HEK293 (cell line): Measurements from ENCODE around the gene LIMK1.

Experiments
- CTCF ChIA-PET: fragments of 350-600 bp; formaldehyde crosslinking; extraction: SDS; loops from one replicate; lab custom pipeline; 2021; ENCODE audit warnings: antibody characterized with exemption; lab: Yijun Ruan, JAX
- POLR2A ChIA-PET: fragments of 300-600 bp; formaldehyde crosslinking; extraction: SDS; loops from one replicate; lab custom pipeline; 2020; ENCODE audit warnings: antibody characterized with exemption, inconsistent platforms; lab: Yijun Ruan, JAX
- H3K27ac ChIP-seq: fragments of 200-500 bp; sonication (Bioruptor generic); 2 replicates; pipeline ENCODE4 v1.5.1; 2014; ENCODE audit warnings: low read depth, low read length, control low read depth, inconsistent platforms; ENCODE audit errors: extremely low read depth
- H3K36me3 ChIP-seq, 2 experiments: fragments of 200-500 bp in 1 of 2; sonication (Bioruptor generic) in 1 of 2; 1 replicate in 1 of 2; 2 replicates in 1 of 2; pipeline ENCODE4 v1.5.1; 2014 to 2017; ENCODE audit warnings: inconsistent platforms in 2 of 2, low read length in 2 of 2; ENCODE audit not compliant: control insufficient read depth in 2 of 2, insufficient read depth in 1 of 2
- H3K4me1 ChIP-seq: fragments of 200-500 bp; sonication (Bioruptor generic); 2 replicates; pipeline ENCODE4 v1.5.1; 2014; ENCODE audit warnings: mild to moderate bottlenecking, low read length, inconsistent platforms; ENCODE audit not compliant: control insufficient read depth, insufficient read depth
- H3K4me3 ChIP-seq: 2 replicates; pipeline ENCODE4 v1.5.1; 2011; ENCODE audit warnings: low read depth, mild to moderate bottlenecking, control low read depth, low read length, moderate library complexity
- H3K9me3 ChIP-seq: fragments of 200-500 bp; sonication (Bioruptor generic); 2 replicates; pipeline ENCODE4 v1.5.1; 2014; ENCODE audit warnings: low read depth, low read length, inconsistent platforms; ENCODE audit not compliant: control insufficient read depth, insufficient read depth
- GLI2 ChIP-seq: fragments of 450-650 bp; formaldehyde crosslinking; IDR thresholded peaks from 2 replicates; pipeline ENCODE4; 2017; ENCODE audit warnings: missing biosample characterization, missing genetic modification characterization, low read depth, borderline replicate concordance
- GLIS2 ChIP-seq: fragments of 450-650 bp; formaldehyde crosslinking; IDR thresholded peaks from 2 replicates; pipeline ENCODE4 v1.5.1; 2016; ENCODE audit warnings: missing biosample characterization, missing genetic modification characterization
- HOXD13 ChIP-seq: sonication (generic); formaldehyde crosslinking; IDR thresholded peaks from 2 replicates; pipeline ENCODE4 v1.8.0; 2022; ENCODE audit warnings: missing genetic modification reagents, borderline replicate concordance
- IKZF3 ChIP-seq: fragments of 450-650 bp; IDR thresholded peaks from 2 replicates; pipeline ENCODE4 v1.5.0; 2018; ENCODE audit warnings: missing biosample characterization, mild to moderate bottlenecking, missing genetic modification characterization, moderate library complexity
- KLF16 ChIP-seq: fragments of 450-650 bp; formaldehyde crosslinking; IDR thresholded peaks from 2 replicates; pipeline ENCODE4 v1.5.1; 2017; ENCODE audit warnings: missing biosample characterization, missing genetic modification characterization
- PRDM1 ChIP-seq: fragments of 450-650 bp; formaldehyde crosslinking; IDR thresholded peaks from 2 replicates; pipeline ENCODE4; 2016; ENCODE audit warnings: missing biosample characterization, missing genetic modification characterization
- SALL2 ChIP-seq: fragments of 450-650 bp; formaldehyde crosslinking; IDR thresholded peaks from 2 replicates; pipeline ENCODE4 v1.5.0; 2017; ENCODE audit warnings: missing biosample characterization, mild to moderate bottlenecking, missing genetic modification characterization, borderline replicate concordance
- ZEB2 ChIP-seq: fragments of 450-650 bp; formaldehyde crosslinking; IDR thresholded peaks from 2 replicates; pipeline ENCODE4 v1.5.1; 2016; ENCODE audit warnings: missing biosample characterization, missing genetic modification characterization
- ZFP69B ChIP-seq: fragments of 450-650 bp; formaldehyde crosslinking; IDR thresholded peaks from 2 replicates; pipeline ENCODE4 v1.5.1; 2016; ENCODE audit warnings: missing biosample characterization, missing genetic modification characterization
- ZNF132 ChIP-seq: fragments of 450-650 bp; formaldehyde crosslinking; IDR thresholded peaks from 2 replicates; pipeline ENCODE4 v1.5.1; 2017; ENCODE audit warnings: missing biosample characterization, missing genetic modification characterization, borderline replicate concordance
- ZNF140 ChIP-seq: fragments of 450-650 bp; formaldehyde crosslinking; IDR thresholded peaks from 2 replicates; pipeline ENCODE4 v1.5.1; 2016; ENCODE audit warnings: missing biosample characterization, missing genetic modification characterization
- ZNF239 ChIP-seq: fragments of 450-650 bp; formaldehyde crosslinking; IDR thresholded peaks from 2 replicates; pipeline ENCODE4 v1.5.1; 2016; ENCODE audit warnings: missing biosample characterization, missing genetic modification characterization
- ZNF248 ChIP-seq: fragments of 450-650 bp; formaldehyde crosslinking; IDR thresholded peaks from 2 replicates; pipeline ENCODE4 v1.5.1; 2017; ENCODE audit warnings: missing biosample characterization, missing genetic modification characterization
- ZNF302 ChIP-seq: fragments of 450-650 bp; formaldehyde crosslinking; IDR thresholded peaks from 2 replicates; pipeline ENCODE4 v1.5.1; 2016; ENCODE audit warnings: missing biosample characterization, missing genetic modification characterization, low read depth
- ZNF311 ChIP-seq: fragments of 450-650 bp; formaldehyde crosslinking; IDR thresholded peaks from 2 replicates; pipeline ENCODE4 v1.5.1; 2017; ENCODE audit warnings: missing biosample characterization, missing genetic modification characterization, borderline replicate concordance
- ZNF354C ChIP-seq: fragments of 450-650 bp; formaldehyde crosslinking; IDR thresholded peaks from 2 replicates; pipeline ENCODE4 v1.5.1; 2016; ENCODE audit warnings: missing biosample characterization, missing genetic modification characterization, low read depth, borderline replicate concordance
- ZNF548 ChIP-seq: fragments of 450-650 bp; formaldehyde crosslinking; IDR thresholded peaks from 2 replicates; pipeline ENCODE4 v1.5.1; 2016; ENCODE audit warnings: missing biosample characterization, missing genetic modification characterization
- ZNF560 ChIP-seq: fragments of 450-650 bp; formaldehyde crosslinking; IDR thresholded peaks from 2 replicates; pipeline ENCODE4 v1.5.1; 2017; ENCODE audit warnings: missing biosample characterization, missing genetic modification characterization, borderline replicate concordance
- ZNF660 ChIP-seq: fragments of 450-650 bp; IDR thresholded peaks from 2 replicates; pipeline ENCODE4 v1.5.1; 2018; ENCODE audit warnings: missing biosample characterization, mild to moderate bottlenecking, missing genetic modification characterization
- ZNF670 ChIP-seq: fragments of 450-650 bp; formaldehyde crosslinking; IDR thresholded peaks from 2 replicates; pipeline ENCODE4 v1.5.1; 2016; ENCODE audit warnings: missing biosample characterization, missing genetic modification characterization, low read depth
- ZNF768 ChIP-seq: fragments of 450-650 bp; formaldehyde crosslinking; IDR thresholded peaks from 2 replicates; pipeline ENCODE4 v1.5.1; 2018; ENCODE audit warnings: missing biosample characterization, mild to moderate bottlenecking, missing genetic modification characterization
- ZNF792 ChIP-seq: fragments of 450-650 bp; formaldehyde crosslinking; IDR thresholded peaks from 2 replicates; pipeline ENCODE4 v1.5.1; 2016; ENCODE audit warnings: missing biosample characterization, missing genetic modification characterization
- TF ChIP-seq, protein P1 (sequence below): fragments of 450-650 bp; formaldehyde crosslinking; conservative IDR thresholded peaks from 2 replicates; pipeline ENCODE4 v1.5.1; 2016; ENCODE audit warnings: low read depth, missing biosample characterization, missing genetic modification characterization
- TF ChIP-seq, protein P2 (sequence below): fragments of 450-650 bp; IDR thresholded peaks from 2 replicates; pipeline ENCODE4 v1.5.1; 2018; ENCODE audit warnings: missing biosample characterization, missing genetic modification characterization
- TF ChIP-seq, protein P3 (sequence below): fragments of 450-650 bp; formaldehyde crosslinking; IDR thresholded peaks from 2 replicates; pipeline ENCODE4 v1.5.1; 2017; ENCODE audit warnings: missing biosample characterization, missing genetic modification characterization
- TF ChIP-seq, protein P4 (sequence below): fragments of 450-650 bp; formaldehyde crosslinking; IDR thresholded peaks from 2 replicates; pipeline ENCODE4 v1.5.1; 2016; ENCODE audit warnings: missing biosample characterization, missing genetic modification characterization

The LIMK1 gene

DNA sequence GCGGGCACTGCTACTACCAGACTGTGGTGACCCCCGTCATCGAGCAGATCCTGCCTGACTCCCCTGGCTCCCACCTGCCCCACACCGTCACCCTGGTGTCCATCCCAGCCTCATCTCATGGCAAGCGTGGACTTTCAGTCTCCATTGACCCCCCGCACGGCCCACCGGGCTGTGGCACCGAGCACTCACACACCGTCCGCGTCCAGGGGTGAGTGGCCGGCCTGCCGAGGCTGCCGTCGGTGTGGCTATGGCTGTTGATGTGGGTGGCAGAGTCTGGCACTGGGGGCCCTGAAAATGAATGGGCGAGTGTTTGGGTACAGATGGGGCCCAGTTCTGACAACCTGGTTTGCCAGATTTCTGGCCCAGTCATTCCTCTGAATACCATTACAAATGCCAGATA lies 15.4 kb downstream of the LIMK1 start:
- CTCF ChIA-PET = no interaction called here
- POLR2A ChIA-PET = no interaction called here
- H3K4me3 ChIP-seq = no peak overlapping the region
- TF ChIP-seq GLIS2 (tag by site-specific recombination) (no peak), ZNF248 (no peak), ZEB2 (tag by site-specific recombination) (no peak), SALL2 (no peak), PRDM1 (no peak), ZNF670 (tag by site-specific recombination) (no peak), ZNF560 (tag by site-specific recombination) (no peak), ZNF354C (tag by site-specific recombination) (no peak), GLI2 (tag by site-specific recombination) (no peak), HOXD13 (CRISPR knock-in tag) (no peak)
- TF ChIP-seq, protein P1, sequence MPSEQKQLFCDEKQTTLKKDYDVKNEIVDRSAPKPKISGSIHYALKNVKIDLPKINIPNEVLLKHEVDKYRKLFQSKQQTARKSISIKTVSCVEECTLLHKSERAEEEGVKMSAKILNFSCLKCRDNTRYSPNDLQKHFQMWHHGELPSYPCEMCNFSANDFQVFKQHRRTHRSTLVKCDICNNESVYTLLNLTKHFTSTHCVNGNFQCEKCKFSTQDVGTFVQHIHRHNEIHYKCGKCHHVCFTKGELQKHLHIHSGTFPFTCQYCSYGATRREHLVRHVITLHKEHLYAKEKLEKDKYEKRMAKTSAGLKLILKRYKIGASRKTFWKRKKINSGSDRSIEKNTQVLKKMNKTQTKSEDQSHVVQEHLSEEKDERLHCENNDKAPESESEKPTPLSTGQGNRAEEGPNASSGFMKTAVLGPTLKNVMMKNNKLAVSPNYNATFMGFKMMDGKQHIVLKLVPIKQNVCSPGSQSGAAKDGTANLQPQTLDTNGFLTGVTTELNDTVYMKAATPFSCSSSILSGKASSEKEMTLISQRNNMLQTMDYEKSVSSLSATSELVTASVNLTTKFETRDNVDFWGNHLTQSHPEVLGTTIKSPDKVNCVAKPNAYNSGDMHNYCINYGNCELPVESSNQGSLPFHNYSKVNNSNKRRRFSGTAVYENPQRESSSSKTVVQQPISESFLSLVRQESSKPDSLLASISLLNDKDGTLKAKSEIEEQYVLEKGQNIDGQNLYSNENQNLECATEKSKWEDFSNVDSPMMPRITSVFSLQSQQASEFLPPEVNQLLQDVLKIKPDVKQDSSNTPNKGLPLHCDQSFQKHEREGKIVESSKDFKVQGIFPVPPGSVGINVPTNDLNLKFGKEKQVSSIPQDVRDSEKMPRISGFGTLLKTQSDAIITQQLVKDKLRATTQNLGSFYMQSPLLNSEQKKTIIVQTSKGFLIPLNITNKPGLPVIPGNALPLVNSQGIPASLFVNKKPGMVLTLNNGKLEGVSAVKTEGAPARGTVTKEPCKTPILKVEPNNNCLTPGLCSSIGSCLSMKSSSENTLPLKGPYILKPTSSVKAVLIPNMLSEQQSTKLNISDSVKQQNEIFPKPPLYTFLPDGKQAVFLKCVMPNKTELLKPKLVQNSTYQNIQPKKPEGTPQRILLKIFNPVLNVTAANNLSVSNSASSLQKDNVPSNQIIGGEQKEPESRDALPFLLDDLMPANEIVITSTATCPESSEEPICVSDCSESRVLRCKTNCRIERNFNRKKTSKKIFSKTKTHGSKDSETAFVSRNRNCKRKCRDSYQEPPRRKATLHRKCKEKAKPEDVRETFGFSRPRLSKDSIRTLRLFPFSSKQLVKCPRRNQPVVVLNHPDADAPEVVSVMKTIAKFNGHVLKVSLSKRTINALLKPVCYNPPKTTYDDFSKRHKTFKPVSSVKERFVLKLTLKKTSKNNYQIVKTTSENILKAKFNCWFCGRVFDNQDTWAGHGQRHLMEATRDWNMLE (tag by site-specific recombination) = no peak
- TF ChIP-seq, protein P2, sequence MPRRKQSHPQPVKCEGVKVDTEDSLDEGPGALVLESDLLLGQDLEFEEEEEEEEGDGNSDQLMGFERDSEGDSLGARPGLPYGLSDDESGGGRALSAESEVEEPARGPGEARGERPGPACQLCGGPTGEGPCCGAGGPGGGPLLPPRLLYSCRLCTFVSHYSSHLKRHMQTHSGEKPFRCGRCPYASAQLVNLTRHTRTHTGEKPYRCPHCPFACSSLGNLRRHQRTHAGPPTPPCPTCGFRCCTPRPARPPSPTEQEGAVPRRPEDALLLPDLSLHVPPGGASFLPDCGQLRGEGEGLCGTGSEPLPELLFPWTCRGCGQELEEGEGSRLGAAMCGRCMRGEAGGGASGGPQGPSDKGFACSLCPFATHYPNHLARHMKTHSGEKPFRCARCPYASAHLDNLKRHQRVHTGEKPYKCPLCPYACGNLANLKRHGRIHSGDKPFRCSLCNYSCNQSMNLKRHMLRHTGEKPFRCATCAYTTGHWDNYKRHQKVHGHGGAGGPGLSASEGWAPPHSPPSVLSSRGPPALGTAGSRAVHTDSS (tag by site-specific recombination) = no peak
- TF ChIP-seq, all 188 proteins: peak for 0
- H3K36me3 ChIP-seq = peaks cover 21 to 35% of the 10 kb centered on the region in 2 experiments; a peak in 2 of 3 replicates
- H3K27ac ChIP-seq = no peak overlapping the region
- no peaks in the 10 kb centered on the region for H3K9me3 ChIP-seq
- H3K4me1 ChIP-seq = no peaks in the 10 kb centered on the region

DNA sequence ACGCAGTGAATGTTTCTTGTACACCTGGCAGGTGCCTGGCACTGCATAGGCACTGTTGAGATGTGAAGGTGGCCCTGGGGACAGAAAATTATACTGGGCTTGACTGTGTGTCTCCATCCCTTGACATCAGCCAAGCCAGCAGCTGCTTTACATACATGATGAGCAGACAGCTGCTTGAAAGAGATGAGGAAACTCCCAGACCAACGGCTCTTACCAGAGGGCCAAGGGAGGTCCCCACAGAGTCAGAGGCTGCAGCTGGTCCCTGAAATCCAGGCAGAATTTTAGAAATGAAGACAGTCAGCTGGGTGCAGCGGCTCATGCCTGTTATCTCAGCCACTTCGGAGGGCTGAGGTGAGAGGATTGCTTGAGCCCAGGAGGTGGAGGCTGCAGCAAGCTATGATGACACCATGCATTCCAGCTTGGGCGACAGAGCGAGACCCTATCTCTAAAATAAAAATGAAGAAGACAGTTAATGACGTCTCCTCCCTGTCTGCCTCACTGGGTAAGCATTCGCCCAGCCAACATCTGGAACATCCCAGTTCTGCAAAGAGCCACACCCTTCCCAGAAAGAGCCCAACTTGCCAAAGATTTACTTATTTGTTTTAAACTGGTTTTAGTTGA lies 17.6 kb downstream of the LIMK1 start:
- Histone ChIP-seq H3K9me3 (no peaks in the 10 kb centered on the region), H3K27ac (no peak overlapping the region), H3K4me3 (no peak overlapping the region), H3K36me3 (peaks cover 21 to 46% of the 10 kb centered on the region in 2 experiments; a peak in 2 of 3 replicates), H3K4me1 (no peaks in the 10 kb centered on the region)
- POLR2A ChIA-PET = no interaction called here
- CTCF ChIA-PET = no interaction called here
- TF ChIP-seq, protein P3, sequence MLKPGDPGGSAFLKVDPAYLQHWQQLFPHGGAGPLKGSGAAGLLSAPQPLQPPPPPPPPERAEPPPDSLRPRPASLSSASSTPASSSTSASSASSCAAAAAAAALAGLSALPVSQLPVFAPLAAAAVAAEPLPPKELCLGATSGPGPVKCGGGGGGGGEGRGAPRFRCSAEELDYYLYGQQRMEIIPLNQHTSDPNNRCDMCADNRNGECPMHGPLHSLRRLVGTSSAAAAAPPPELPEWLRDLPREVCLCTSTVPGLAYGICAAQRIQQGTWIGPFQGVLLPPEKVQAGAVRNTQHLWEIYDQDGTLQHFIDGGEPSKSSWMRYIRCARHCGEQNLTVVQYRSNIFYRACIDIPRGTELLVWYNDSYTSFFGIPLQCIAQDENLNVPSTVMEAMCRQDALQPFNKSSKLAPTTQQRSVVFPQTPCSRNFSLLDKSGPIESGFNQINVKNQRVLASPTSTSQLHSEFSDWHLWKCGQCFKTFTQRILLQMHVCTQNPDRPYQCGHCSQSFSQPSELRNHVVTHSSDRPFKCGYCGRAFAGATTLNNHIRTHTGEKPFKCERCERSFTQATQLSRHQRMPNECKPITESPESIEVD (tag by site-specific recombination) = no peak
- TF ChIP-seq ZNF768 (tag by site-specific recombination) (no peak), IKZF3 (no peak), ZEB2 (tag by site-specific recombination) (no peak), KLF16 (tag by site-specific recombination) (no peak), ZNF132 (no peak), ZNF302 (tag by site-specific recombination) (no peak), ZNF140 (tag by site-specific recombination) (no peak), ZNF660 (tag by site-specific recombination) (no peak), ZNF239 (no peak), ZNF548 (tag by site-specific recombination) (no peak), ZNF311 (no peak), ZFP69B (no peak), ZNF792 (no peak), GLI2 (tag by site-specific recombination) (no peak)
- TF ChIP-seq, protein P4, sequence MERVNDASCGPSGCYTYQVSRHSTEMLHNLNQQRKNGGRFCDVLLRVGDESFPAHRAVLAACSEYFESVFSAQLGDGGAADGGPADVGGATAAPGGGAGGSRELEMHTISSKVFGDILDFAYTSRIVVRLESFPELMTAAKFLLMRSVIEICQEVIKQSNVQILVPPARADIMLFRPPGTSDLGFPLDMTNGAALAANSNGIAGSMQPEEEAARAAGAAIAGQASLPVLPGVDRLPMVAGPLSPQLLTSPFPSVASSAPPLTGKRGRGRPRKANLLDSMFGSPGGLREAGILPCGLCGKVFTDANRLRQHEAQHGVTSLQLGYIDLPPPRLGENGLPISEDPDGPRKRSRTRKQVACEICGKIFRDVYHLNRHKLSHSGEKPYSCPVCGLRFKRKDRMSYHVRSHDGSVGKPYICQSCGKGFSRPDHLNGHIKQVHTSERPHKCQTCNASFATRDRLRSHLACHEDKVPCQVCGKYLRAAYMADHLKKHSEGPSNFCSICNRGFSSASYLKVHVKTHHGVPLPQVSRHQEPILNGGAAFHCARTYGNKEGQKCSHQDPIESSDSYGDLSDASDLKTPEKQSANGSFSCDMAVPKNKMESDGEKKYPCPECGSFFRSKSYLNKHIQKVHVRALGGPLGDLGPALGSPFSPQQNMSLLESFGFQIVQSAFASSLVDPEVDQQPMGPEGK = no peak
